Measurements from ENCODE around the gene THADA. TPM values are rescaled to one million over a fixed set of nuclear protein-coding genes. Genes with fewer than 3 reads are reported as not detected.

THADA gene
- total RNA-seq, 1 donor from 2014 or later = 32.9 TPM

DNA sequence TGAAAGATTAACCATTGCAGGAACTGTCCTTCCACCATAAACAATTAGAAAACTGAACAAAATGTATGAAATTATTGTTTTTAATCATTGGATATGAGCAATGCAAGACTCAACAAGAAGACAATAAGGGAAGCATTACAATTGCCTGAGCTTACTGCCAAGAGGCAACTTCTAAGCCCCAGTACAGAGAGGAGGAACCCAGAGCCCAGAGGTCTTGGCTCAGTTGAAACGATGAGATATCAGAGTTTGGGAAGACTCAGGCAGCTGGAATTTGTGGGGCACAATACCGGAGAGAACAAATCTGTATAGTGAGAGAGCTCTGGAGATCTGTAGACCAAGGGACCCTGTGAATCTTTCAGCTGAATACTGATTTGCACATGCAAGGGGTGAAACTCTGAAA, 288.8 kb downstream of the THADA start:
- no peaks in the 10 kb centered on the region for H3K27me3 ChIP-seq
- no peak for TF ChIP-seq CTCF (IDR thresholded peaks at IDR 0.05)
- no peaks in the 10 kb centered on the region for H3K36me3 ChIP-seq
- H3K27ac ChIP-seq = no peak overlapping the region
- ATAC-seq (no peak), DNase-seq (no peak)
- peaks cover 48% of the 10 kb centered on the region for H3K4me1 ChIP-seq
- H3K9me3 ChIP-seq = no peaks in the 10 kb centered on the region
- intact Hi-C loops (cut with DNase I) = no loop called here
- H3K4me3 ChIP-seq = no peak overlapping the region

DNA sequence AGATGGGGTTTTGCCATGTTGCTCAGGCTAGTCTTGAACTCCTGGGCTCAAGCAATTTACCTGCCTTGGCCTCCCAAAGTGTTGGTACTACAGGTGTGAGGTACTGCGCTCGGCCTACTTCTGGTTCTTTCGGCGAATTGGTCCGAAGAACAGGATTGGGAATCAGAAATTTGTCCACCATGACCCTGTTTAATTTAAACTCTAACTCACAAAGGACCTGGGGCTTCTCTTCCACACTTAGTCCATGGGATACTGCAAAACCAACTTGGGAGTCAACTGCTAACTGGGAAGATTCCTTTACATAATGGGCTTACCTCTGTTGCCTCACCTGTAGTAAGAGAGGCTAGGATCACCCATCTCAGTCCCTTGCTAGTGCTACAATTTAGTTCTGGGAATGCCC, 289.6 kb downstream of the THADA start:
- Histone ChIP-seq H3K9me3 (no peaks in the 10 kb centered on the region), H3K4me3 (no peak overlapping the region), H3K4me1 (peaks cover 53% of the 10 kb centered on the region), H3K36me3 (no peaks in the 10 kb centered on the region), H3K27me3 (no peaks in the 10 kb centered on the region), H3K27ac (peak overlapping the region; percentile 88)
- intact Hi-C loops (cut with DNase I) = no loop called here
- TF ChIP-seq CTCF (IDR thresholded peaks at IDR 0.05) = no peak
- DNase-seq (no peak), ATAC-seq (no peak)

- ATAC-seq (peak; percentile 95), DNase-seq (peak; percentile 68)
- peaks cover 57% of the 10 kb centered on the region for H3K4me1 ChIP-seq
- no peaks in the 10 kb centered on the region for H3K27me3 ChIP-seq
- intact Hi-C loops (cut with DNase I) = no loop called here
- H3K9me3 ChIP-seq = no peaks in the 10 kb centered on the region
- H3K4me3 ChIP-seq = no peak overlapping the region
- no peaks in the 10 kb centered on the region for H3K36me3 ChIP-seq
- no peak for TF ChIP-seq CTCF (IDR thresholded peaks at IDR 0.05)
- peak overlapping the region; percentile 88 for H3K27ac ChIP-seq
Measured at GRCh38 chr2:43305517-43305916, 290.3 kb downstream of the THADA start.

- no peak for DNase-seq
- no peaks in the 10 kb centered on the region for H3K9me3 ChIP-seq
Measured at GRCh38 chr2:43305012-43305411, 290.8 kb downstream of the THADA start.

GRCh38 chr2:43303889-43304288, 291.9 kb downstream of the THADA start:
- DNase-seq (no peak), ATAC-seq (no peak)
- peaks cover 58% of the 10 kb centered on the region for H3K4me1 ChIP-seq
- no peak overlapping the region for H3K4me3 ChIP-seq
- peak overlapping the region; percentile 88 for H3K27ac ChIP-seq
- H3K36me3 ChIP-seq = no peaks in the 10 kb centered on the region
- intact Hi-C loops (cut with DNase I) = no loop called here
- H3K27me3 ChIP-seq = no peaks in the 10 kb centered on the region
- no peaks in the 10 kb centered on the region for H3K9me3 ChIP-seq
- no peak for TF ChIP-seq CTCF (IDR thresholded peaks at IDR 0.05)

More at GRCh38 chr2:43305012-43305411, 290.8 kb downstream of the THADA start:
- H3K4me1 ChIP-seq = peaks cover 58% of the 10 kb centered on the region
- H3K27ac ChIP-seq = peak overlapping the region; percentile 88
- ATAC-seq = no peak
- TF ChIP-seq CTCF (IDR thresholded peaks at IDR 0.05) = no peak
- intact Hi-C loops (cut with DNase I) = no loop called here
- no peaks in the 10 kb centered on the region for H3K27me3 ChIP-seq
- H3K4me3 ChIP-seq = no peak overlapping the region
- no peaks in the 10 kb centered on the region for H3K36me3 ChIP-seq

GRCh38 chr2:43302961-43303494, 292.8 kb downstream of the THADA start:
- intact Hi-C loops (cut with DNase I) = no loop called here
- peaks cover 62% of the 10 kb centered on the region for H3K4me1 ChIP-seq
- no peaks in the 10 kb centered on the region for H3K9me3 ChIP-seq
- no peaks in the 10 kb centered on the region for H3K27me3 ChIP-seq
- DNase-seq (no peak), ATAC-seq (peak; percentile 34)
- TF ChIP-seq CTCF (IDR thresholded peaks at IDR 0.05) = no peak
- no peaks in the 10 kb centered on the region for H3K36me3 ChIP-seq
- H3K27ac ChIP-seq = no peak overlapping the region
- H3K4me3 ChIP-seq = no peak overlapping the region
